SJSA1 (cell line): Measurements from ENCODE around the gene ARMC5. TPM values are rescaled to one million over a fixed set of nuclear protein-coding genes. Genes with fewer than 3 reads are reported as not detected.
"Not testable (repeated sequence)": the region's sequence is repeated elsewhere in the genome, so short reads cannot be mapped to it uniquely, and the experiment has no call there.

Experiments used
- DNase-seq, 2 experiments: peaks; one replicate each; pipeline ENCODE4 v3.0.0-alpha.2; 2015 to 2020; ENCODE audit warnings: low spot score in 2 of 2, low read depth in 1 of 2
- H3K27ac ChIP-seq: fragments of 250-450 bp; sonication (Bioruptor Pico); 2 replicates; pipeline ENCODE4 v1.5.1; 2020; ENCODE audit warnings: mild to moderate bottlenecking, moderate library complexity
- H3K27me3 ChIP-seq: fragments of 250-450 bp; sonication (Bioruptor Pico); replicated peaks from 2 replicates; pipeline ENCODE4 v1.5.1; 2020; ENCODE audit warnings: mild to moderate bottlenecking, moderate library complexity
- H3K36me3 ChIP-seq: fragments of 250-450 bp; sonication (Bioruptor Pico); 2 replicates; pipeline ENCODE4 v1.5.1; 2020; ENCODE audit warnings: mild to moderate bottlenecking
- H3K4me1 ChIP-seq: fragments of 250-450 bp; sonication (Bioruptor Pico); replicated peaks from 2 replicates; pipeline ENCODE4 v1.6.1; 2021; ENCODE audit warnings: mild to moderate bottlenecking
- H3K4me3 ChIP-seq: fragments of 250-450 bp; sonication (Bioruptor Pico); 2 replicates; pipeline ENCODE4 v1.5.1; 2020; ENCODE audit warnings: mild to moderate bottlenecking
- H3K9me3 ChIP-seq: fragments of 250-450 bp; sonication (Bioruptor Pico); replicated peaks from 2 replicates; pipeline ENCODE4 v1.5.1; 2020; ENCODE audit warnings: mild to moderate bottlenecking
- total RNA-seq: library from RNA; depleted of rRNA; stranded (reverse); fragments of >200 nt; shearing (Covaris generic); gene quantifications from 2 replicates; pipeline ENCODE4 v1.2.3, GENCODE V29; 2014

Gene ARMC5
- total RNA-seq, 1 experiment from 2014 or later, result 11.6 TPM

GRCh38 chr16:31427441-31428278 is 31.6 kb upstream of the ARMC5 start:
- no peaks in the 10 kb centered on the region for H3K36me3 ChIP-seq

GRCh38 chr16:31428279-31428597 is 31.1 kb upstream of the ARMC5 start, which contains the start of gene COX6A2:
COX6A2 (minus strand) TSS chr16:31428360; CDS start chr16:31428325, 35 bp downstream.
- Histone ChIP-seq H3K9me3 (0 out of 2 replicates have a peak, but pooled peaks cover 2% of the 10 kb centered on the region), H3K36me3 (no peaks in the 10 kb centered on the region), H3K4me3 (no peak within 1 kb of the TSS), H3K27me3 (peaks cover 12% of the 10 kb centered on the region), H3K27ac (no peak within 1 kb of the TSS), H3K4me1 (no peaks in the 10 kb centered on the region; the same call in 1 of the 2 replicates)
- no peak for DNase-seq

More at GRCh38 chr16:31427441-31428278, 31.6 kb upstream of the ARMC5 start:
- Histone ChIP-seq H3K4me1 (no peaks in the 10 kb centered on the region; the same call in 1 of the 2 replicates), H3K27ac (no peak overlapping the region), H3K4me3 (no peak overlapping the region), H3K27me3 (peaks cover 12% of the 10 kb centered on the region), H3K9me3 (0 out of 2 replicates have a peak, but pooled peaks cover 2% of the 10 kb centered on the region)
- peak in 1 of 2 experiments; percentile 24 for DNase-seq

GRCh38 chr16:31428638-31429247 is 30.6 kb upstream of the ARMC5 start:
- Histone ChIP-seq H3K9me3 (0 out of 2 replicates have a peak, but pooled peaks cover 2% of the 10 kb centered on the region), H3K27ac (no peak overlapping the region), H3K4me3 (no peak overlapping the region), H3K27me3 (peaks cover 12% of the 10 kb centered on the region), H3K36me3 (no peaks in the 10 kb centered on the region), H3K4me1 (no peaks in the 10 kb centered on the region; the same call in 1 of the 2 replicates)
- DNase-seq, result no peak

GRCh38 chr16:31429314-31429713 is 30.0 kb upstream of the ARMC5 start:
- no peak overlapping the region for H3K27ac ChIP-seq
- no peaks in the 10 kb centered on the region for H3K36me3 ChIP-seq
- no peaks in the 10 kb centered on the region; the same call in 1 of the 2 replicates for H3K4me1 ChIP-seq
- H3K27me3 ChIP-seq, result peaks cover 12% of the 10 kb centered on the region
- no peak overlapping the region for H3K4me3 ChIP-seq
- H3K9me3 ChIP-seq, result 0 out of 2 replicates have a peak, but pooled peaks cover 2% of the 10 kb centered on the region
- no peak for DNase-seq

GRCh38 chr16:31429796-31430195 is 29.5 kb upstream of the ARMC5 start:
- Histone ChIP-seq H3K36me3 (no peaks in the 10 kb centered on the region), H3K27me3 (peaks cover 8% of the 10 kb centered on the region), H3K27ac (no peak overlapping the region), H3K9me3 (0 out of 2 replicates have a peak, but pooled peaks cover 2% of the 10 kb centered on the region), H3K4me1 (no peaks in the 10 kb centered on the region; the same call in 1 of the 2 replicates), H3K4me3 (no peak overlapping the region)
- no peak for DNase-seq

- H3K27me3 ChIP-seq, result peaks cover 5% of the 10 kb centered on the region
- H3K4me3 ChIP-seq, result no peak overlapping the region
- 0 out of 2 replicates have a peak, but pooled peaks cover 2% of the 10 kb centered on the region for H3K9me3 ChIP-seq
- H3K36me3 ChIP-seq, result no peaks in the 10 kb centered on the region
- no peaks in the 10 kb centered on the region; the same call in 1 of the 2 replicates for H3K4me1 ChIP-seq
- DNase-seq, result no peak
- H3K27ac ChIP-seq, result no peak overlapping the region
Observed at GRCh38 chr16:31430380-31431052, 28.8 kb upstream of the ARMC5 start.

GRCh38 chr16:31435341-31436220 is 23.7 kb upstream of the ARMC5 start:
- Histone ChIP-seq H3K36me3 (no peaks in the 10 kb centered on the region), H3K27ac (no peak overlapping the region), H3K4me1 (no peaks in the 10 kb centered on the region), H3K27me3 (no peaks in the 10 kb centered on the region), H3K4me3 (no peak overlapping the region), H3K9me3 (no peaks in the 10 kb centered on the region)
- DNase-seq, result no peak

- H3K27me3 ChIP-seq, result no peaks in the 10 kb centered on the region
- no peak overlapping the region for H3K27ac ChIP-seq
- no peaks in the 10 kb centered on the region for H3K9me3 ChIP-seq
- H3K36me3 ChIP-seq, result no peaks in the 10 kb centered on the region
- H3K4me1 ChIP-seq, result no peaks in the 10 kb centered on the region
- no peak for DNase-seq
- H3K4me3 ChIP-seq, result no peak overlapping the region
Observed at GRCh38 chr16:31436221-31437045, 22.9 kb upstream of the ARMC5 start.

- Histone ChIP-seq H3K4me3 (no peak overlapping the region), H3K27ac (no peak overlapping the region), H3K9me3 (no peaks in the 10 kb centered on the region), H3K36me3 (no peaks in the 10 kb centered on the region), H3K4me1 (peaks cover 5% of the 10 kb centered on the region; the same call in 1 of the 2 replicates), H3K27me3 (no peaks in the 10 kb centered on the region)
- no peak for DNase-seq
Observed at GRCh38 chr16:31438414-31438813, 20.9 kb upstream of the ARMC5 start.

GRCh38 chr16:31439023-31439422 is 20.3 kb upstream of the ARMC5 start:
- not testable (repeated sequence) for H3K27me3 ChIP-seq, DNase-seq, H3K36me3 ChIP-seq, H3K9me3 ChIP-seq, H3K27ac ChIP-seq, H3K4me1 ChIP-seq, H3K4me3 ChIP-seq

- H3K27ac ChIP-seq, result no peak overlapping the region
- no peak for DNase-seq
- no peaks in the 10 kb centered on the region for H3K36me3 ChIP-seq
- no peaks in the 10 kb centered on the region for H3K9me3 ChIP-seq
- H3K4me3 ChIP-seq, result no peak overlapping the region
- no peaks in the 10 kb centered on the region for H3K27me3 ChIP-seq
- peaks cover 5% of the 10 kb centered on the region; the same call in 1 of the 2 replicates for H3K4me1 ChIP-seq
Observed at GRCh38 chr16:31439519-31439918, 19.8 kb upstream of the ARMC5 start.

- Histone ChIP-seq H3K9me3 (no peaks in the 10 kb centered on the region), H3K4me1 (peaks cover 5% of the 10 kb centered on the region; the same call in 1 of the 2 replicates), H3K4me3 (no peak overlapping the region), H3K27ac (no peak overlapping the region), H3K36me3 (no peaks in the 10 kb centered on the region), H3K27me3 (no peaks in the 10 kb centered on the region; the same call in 1 of the 2 replicates)
- no peak for DNase-seq
Observed at GRCh38 chr16:31440516-31441184, 18.7 kb upstream of the ARMC5 start.
